Measurements from ENCODE around the gene SRBD1. TPM values are rescaled to one million over a fixed set of nuclear protein-coding genes. Genes with fewer than 3 reads are reported as not detected.

The SRBD1 gene
- total and polyA plus RNA-seq, 9 donors = 4.8 to 34.8 (median 15.9) TPM

- H3K4me3 ChIP-seq = no peak overlapping the region
- no peak for DNase-seq
- intact Hi-C loops (cut with DNase I) = no loop called here
- no peaks in the 10 kb centered on the region for H3K36me3 ChIP-seq
- H3K4me1 ChIP-seq (ENCODE audit: insufficient read depth) = no peaks in the 10 kb centered on the region
- no peak overlapping the region for H3K27ac ChIP-seq
- H3K27me3 ChIP-seq = no peaks in the 10 kb centered on the region
- H3K9me3 ChIP-seq = no peaks in the 10 kb centered on the region
- TF ChIP-seq EP300 (IDR thresholded peaks at IDR 0.05) = no peak
- TF ChIP-seq POLR2A (IDR thresholded peaks at IDR 0.05) = no peak
- TF ChIP-seq CTCF (IDR thresholded peaks at IDR 0.05) = no peak
Measured at GRCh38 chr2:45625824-45626223, 14.8 kb upstream of the SRBD1 start.

GRCh38 chr2:45623098-45623497 lies 12.0 kb upstream of the SRBD1 start:
- H3K9me3 ChIP-seq = no peaks in the 10 kb centered on the region
- no peak overlapping the region for H3K4me3 ChIP-seq
- TF ChIP-seq EP300 (IDR thresholded peaks at IDR 0.05) = no peak
- no peak for TF ChIP-seq POLR2A (IDR thresholded peaks at IDR 0.05)
- TF ChIP-seq CTCF (IDR thresholded peaks at IDR 0.05) = no peak
- no peak overlapping the region for H3K27ac ChIP-seq
- WGBS, 3 donors = 63 to 78% (median 71%) methylated on average over 3 of the region's 3 CpGs
- intact Hi-C loops (cut with DNase I) = no loop called here
- H3K4me1 ChIP-seq (ENCODE audit: insufficient read depth) = no peaks in the 10 kb centered on the region
- DNase-seq = no peak
- H3K27me3 ChIP-seq = no peaks in the 10 kb centered on the region
- H3K36me3 ChIP-seq = no peaks in the 10 kb centered on the region

- TF ChIP-seq POLR2A (IDR thresholded peaks at IDR 0.05) (no peak), EP300 (IDR thresholded peaks at IDR 0.05) (no peak)
- H3K4me3 ChIP-seq = no peak overlapping the region
- 90 to 92% (median 92%) methylated on average over 6 of the region's 6 CpGs for WGBS, 3 donors
- H3K36me3 ChIP-seq = no peaks in the 10 kb centered on the region
- no peaks in the 10 kb centered on the region for H3K27me3 ChIP-seq
- H3K4me1 ChIP-seq (ENCODE audit: insufficient read depth) = no peaks in the 10 kb centered on the region
- intact Hi-C loops (cut with DNase I) = no loop called here
- H3K9me3 ChIP-seq = no peaks in the 10 kb centered on the region
- DNase-seq = no peak
- no peak overlapping the region for H3K27ac ChIP-seq
Measured at GRCh38 chr2:45622336-45623075, 11.4 kb upstream of the SRBD1 start.

GRCh38 chr2:45617496-45617895 lies 6.4 kb upstream of the SRBD1 start:
- H3K9me3 ChIP-seq = no peaks in the 10 kb centered on the region
- no peaks in the 10 kb centered on the region for H3K36me3 ChIP-seq
- intact Hi-C loops (cut with DNase I) = no loop called here
- no peaks in the 10 kb centered on the region for H3K4me1 ChIP-seq (ENCODE audit: insufficient read depth)
- WGBS, 3 donors = 53 to 63% (median 60%) methylated on average over 2 of the region's 2 CpGs
- H3K4me3 ChIP-seq = no peak overlapping the region
- H3K27ac ChIP-seq = no peak overlapping the region
- H3K27me3 ChIP-seq = no peaks in the 10 kb centered on the region
- no peak for DNase-seq
- TF ChIP-seq POLR2A (IDR thresholded peaks at IDR 0.05) (no peak), EP300 (IDR thresholded peaks at IDR 0.05) (no peak), CTCF (IDR thresholded peaks at IDR 0.05) (no peak)

GRCh38 chr2:45616658-45617411 lies 5.8 kb upstream of the SRBD1 start:
- H3K4me1 ChIP-seq (ENCODE audit: insufficient read depth) = no peaks in the 10 kb centered on the region
- no peaks in the 10 kb centered on the region for H3K9me3 ChIP-seq
- no peak for DNase-seq
- 41 to 47% (median 41%) methylated on average over 4 of the region's 4 CpGs for WGBS, 3 donors
- no peak overlapping the region for H3K4me3 ChIP-seq
- no peak for TF ChIP-seq CTCF (IDR thresholded peaks at IDR 0.05)
- TF ChIP-seq EP300 (IDR thresholded peaks at IDR 0.05) = no peak
- TF ChIP-seq POLR2A (IDR thresholded peaks at IDR 0.05) = no peak
- H3K27me3 ChIP-seq = no peaks in the 10 kb centered on the region
- no peaks in the 10 kb centered on the region for H3K36me3 ChIP-seq
- H3K27ac ChIP-seq = no peak overlapping the region
- intact Hi-C loops (cut with DNase I) = no loop called here
